Heart left ventricle (tissue), 13 donors: ENCODE measurements around the gene CLNK.

Experiments used
- POLR2A ChIP-seq, 2 donors: fragments of 450-650 bp; IDR thresholded peaks; one replicate each; pipeline ENCODE4 v1.6.1; 2017; ENCODE audit warnings: antibody characterized with exemption in 2 of 2, mild to moderate bottlenecking in 2 of 2, moderate library complexity in 2 of 2
- TF ChIP-seq, protein P1 (sequence below), 12 donors: fragments of 200-600 bp; sonication (generic) in 4 of 12; IDR thresholded peaks; one replicate each; pipeline versions ENCODE4 v1.5.0 to v1.8.0; 2018 to 2022; ENCODE audit warnings: antibody characterized with exemption in 12 of 12, mild to moderate bottlenecking in 5 of 12
- donor health status: ischemic (EF 13 %, LVEDD 7.1; RV severe dilation, severe dysfunction).
- donor health status: DM: no; HTN: yes; CAD: no.
- donor health status: DM: no; HTN: no; CAD: no.
- donor health status: ischemic (EF 25% LVEDD 6.9; RV normal size, moderate dysfunction).
- donor health status: ischemic (EF 25% LVEDD 5.7; RV mildly dilated, moderate dysfunction).
- donor health status: ischemic (EF 35%, LVEDD 5.7; RV mildly dilated, moderate dysfunction).
- donor health status: nonischemic (EF 11% LVEDD 7.7; RV severe dilation, severe dysfunction).
- donor health status: DM: yes; HTN: yes; CAD: no.
- donor health status: PGD.
- donor health status: ischemic (EF 29% LVEDD 5.4; RV normal size, mild dysfunction).
- donor health status: nonischemic (EF 23%, LVEDD 6.1; RV moderate dilation, normal function).

DNA sequence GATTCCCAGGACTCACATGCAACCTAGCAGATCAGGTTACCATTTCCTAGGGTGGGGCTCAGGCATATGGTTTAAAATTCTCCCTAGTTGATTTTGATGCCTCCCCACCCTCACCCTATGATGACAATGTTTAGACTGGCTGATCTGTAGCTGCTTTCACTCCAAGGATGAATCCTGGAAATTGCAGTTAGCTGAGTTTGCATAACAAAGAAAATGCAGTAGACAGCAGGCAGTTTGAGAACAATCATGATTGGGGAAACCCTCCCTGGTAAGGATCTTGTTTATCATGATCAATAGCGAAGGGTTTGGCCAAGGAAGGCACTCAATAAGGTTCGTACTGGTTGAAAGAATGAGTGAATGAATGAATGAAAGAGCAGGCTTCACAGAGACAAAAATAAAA is 229.4 kb downstream of the CLNK start:
- TF ChIP-seq POLR2A (IDR thresholded peaks at IDR 0.05) = no peak
- TF ChIP-seq, protein P1, sequence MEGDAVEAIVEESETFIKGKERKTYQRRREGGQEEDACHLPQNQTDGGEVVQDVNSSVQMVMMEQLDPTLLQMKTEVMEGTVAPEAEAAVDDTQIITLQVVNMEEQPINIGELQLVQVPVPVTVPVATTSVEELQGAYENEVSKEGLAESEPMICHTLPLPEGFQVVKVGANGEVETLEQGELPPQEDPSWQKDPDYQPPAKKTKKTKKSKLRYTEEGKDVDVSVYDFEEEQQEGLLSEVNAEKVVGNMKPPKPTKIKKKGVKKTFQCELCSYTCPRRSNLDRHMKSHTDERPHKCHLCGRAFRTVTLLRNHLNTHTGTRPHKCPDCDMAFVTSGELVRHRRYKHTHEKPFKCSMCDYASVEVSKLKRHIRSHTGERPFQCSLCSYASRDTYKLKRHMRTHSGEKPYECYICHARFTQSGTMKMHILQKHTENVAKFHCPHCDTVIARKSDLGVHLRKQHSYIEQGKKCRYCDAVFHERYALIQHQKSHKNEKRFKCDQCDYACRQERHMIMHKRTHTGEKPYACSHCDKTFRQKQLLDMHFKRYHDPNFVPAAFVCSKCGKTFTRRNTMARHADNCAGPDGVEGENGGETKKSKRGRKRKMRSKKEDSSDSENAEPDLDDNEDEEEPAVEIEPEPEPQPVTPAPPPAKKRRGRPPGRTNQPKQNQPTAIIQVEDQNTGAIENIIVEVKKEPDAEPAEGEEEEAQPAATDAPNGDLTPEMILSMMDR (IDR thresholded peaks at IDR 0.05) = no peak
